MCF 10A (cell line): ENCODE data around the gene DAB2. TPM values are rescaled to one million over a fixed set of nuclear protein-coding genes. Genes with fewer than 3 reads are reported as not detected.

Experiments
- BruUV-seq: library from RNA; stranded (reverse); fragments of 400-500 nt; replicated peaks from 2 replicates; lab custom pipeline; 2021; lab: Mats Ljungman, UMichigan
- CTCF ChIA-PET: fragments of 300-600 bp; sonication (Branson Sonifier 250); formaldehyde crosslinking; extraction: SDS; loops from one replicate; lab custom pipeline; 2021; ENCODE audit warnings: antibody characterized with exemption, inconsistent platforms; lab: Yijun Ruan, JAX
- POLR2A ChIA-PET: fragments of 300-600, 350-650 bp; sonication (Branson Sonifier 250); formaldehyde crosslinking; extraction: SDS; loops from one replicate; lab custom pipeline; 2020; ENCODE audit warnings: antibody characterized with exemption, inconsistent platforms; lab: Yijun Ruan, JAX
- DNase-seq: peaks from one replicate; pipeline ENCODE4 v3.0.0-alpha.2; 2018; ENCODE audit not compliant: unreplicated experiment
- H3K27ac Mint-ChIP-seq: one replicate; pipeline ENCODE4 v1.8.0; 2022; ENCODE audit warnings: mild to moderate bottlenecking, low read depth, mixed read lengths; ENCODE audit not compliant: unreplicated experiment
- H3K27me3 Mint-ChIP-seq: one replicate; pipeline ENCODE4 v1.8.0; 2022; ENCODE audit warnings: mixed read lengths; ENCODE audit not compliant: insufficient read depth, unreplicated experiment
- H3K36me3 Mint-ChIP-seq: one replicate; pipeline ENCODE4 v1.8.0; 2022; ENCODE audit warnings: mild to moderate bottlenecking, moderate library complexity, mixed read lengths; ENCODE audit not compliant: insufficient read depth, unreplicated experiment
- H3K4me1 Mint-ChIP-seq: one replicate; pipeline ENCODE4 v1.8.0; 2022; ENCODE audit warnings: mixed read lengths; ENCODE audit not compliant: insufficient read depth, unreplicated experiment
- H3K4me3 Mint-ChIP-seq: one replicate; pipeline ENCODE4 v1.8.0; 2022; ENCODE audit warnings: mild to moderate bottlenecking, moderate library complexity, mixed read lengths; ENCODE audit not compliant: unreplicated experiment
- H3K9me3 Mint-ChIP-seq: one replicate; pipeline ENCODE4 v1.8.0; 2022; ENCODE audit warnings: mixed read lengths; ENCODE audit not compliant: unreplicated experiment
- intact Hi-C: fragments of 100-400 bp; cut with micrococcal nuclease; formaldehyde crosslinking; loops from 2 replicates; pipeline ENCODE4 v1.14.1; 2022
- total RNA-seq: library from RNA; stranded (reverse); gene quantifications from 2 replicates; pipeline ENCODE4 v1.2.3, GENCODE V29; 2022
- TF ChIP-seq, protein P1 (sequence below): fragments of 200-600 bp; IDR thresholded peaks from one replicate; pipeline ENCODE4 v1.8.0; 2022; ENCODE audit warnings: antibody characterized with exemption, mild to moderate bottlenecking; ENCODE audit not compliant: unreplicated experiment

The DAB2 gene
- total RNA-seq, 1 experiment from 2014 or later = 0.68 TPM

DNA sequence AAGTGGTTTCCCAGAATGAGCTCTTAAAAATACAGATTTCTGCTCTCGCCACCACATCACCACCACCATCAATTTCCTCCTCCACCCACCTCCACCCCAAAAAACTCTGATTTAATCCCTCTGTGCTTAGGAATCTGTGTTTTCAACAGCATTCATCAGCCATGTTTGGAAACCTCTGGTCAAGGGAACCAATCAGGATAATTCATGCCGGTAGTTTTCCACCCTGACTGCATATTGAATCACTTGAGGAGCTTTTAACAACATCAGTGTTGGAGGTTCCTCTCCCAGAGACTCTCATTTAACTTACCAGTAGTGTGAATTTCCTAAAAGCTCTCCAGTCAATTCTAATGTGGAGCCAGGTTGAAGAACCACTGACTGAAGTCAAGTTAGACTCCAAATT, 46.0 kb upstream of the DAB2 start:
- Mint-ChIP-seq H3K4me1 (no peaks in the 10 kb centered on the region), H3K36me3 (no peaks in the 10 kb centered on the region), H3K9me3 (no peaks in the 10 kb centered on the region), H3K27ac (no peak overlapping the region), H3K4me3 (no peak overlapping the region), H3K27me3 (no peaks in the 10 kb centered on the region)
- intact Hi-C loops = no loop called here
- TF ChIP-seq, protein P1, sequence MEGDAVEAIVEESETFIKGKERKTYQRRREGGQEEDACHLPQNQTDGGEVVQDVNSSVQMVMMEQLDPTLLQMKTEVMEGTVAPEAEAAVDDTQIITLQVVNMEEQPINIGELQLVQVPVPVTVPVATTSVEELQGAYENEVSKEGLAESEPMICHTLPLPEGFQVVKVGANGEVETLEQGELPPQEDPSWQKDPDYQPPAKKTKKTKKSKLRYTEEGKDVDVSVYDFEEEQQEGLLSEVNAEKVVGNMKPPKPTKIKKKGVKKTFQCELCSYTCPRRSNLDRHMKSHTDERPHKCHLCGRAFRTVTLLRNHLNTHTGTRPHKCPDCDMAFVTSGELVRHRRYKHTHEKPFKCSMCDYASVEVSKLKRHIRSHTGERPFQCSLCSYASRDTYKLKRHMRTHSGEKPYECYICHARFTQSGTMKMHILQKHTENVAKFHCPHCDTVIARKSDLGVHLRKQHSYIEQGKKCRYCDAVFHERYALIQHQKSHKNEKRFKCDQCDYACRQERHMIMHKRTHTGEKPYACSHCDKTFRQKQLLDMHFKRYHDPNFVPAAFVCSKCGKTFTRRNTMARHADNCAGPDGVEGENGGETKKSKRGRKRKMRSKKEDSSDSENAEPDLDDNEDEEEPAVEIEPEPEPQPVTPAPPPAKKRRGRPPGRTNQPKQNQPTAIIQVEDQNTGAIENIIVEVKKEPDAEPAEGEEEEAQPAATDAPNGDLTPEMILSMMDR = no peak
- no peak for DNase-seq
- BruUV-seq = no TSS peak
- ChIA-PET POLR2A (no interaction called here), CTCF (no interaction called here)

DNA sequence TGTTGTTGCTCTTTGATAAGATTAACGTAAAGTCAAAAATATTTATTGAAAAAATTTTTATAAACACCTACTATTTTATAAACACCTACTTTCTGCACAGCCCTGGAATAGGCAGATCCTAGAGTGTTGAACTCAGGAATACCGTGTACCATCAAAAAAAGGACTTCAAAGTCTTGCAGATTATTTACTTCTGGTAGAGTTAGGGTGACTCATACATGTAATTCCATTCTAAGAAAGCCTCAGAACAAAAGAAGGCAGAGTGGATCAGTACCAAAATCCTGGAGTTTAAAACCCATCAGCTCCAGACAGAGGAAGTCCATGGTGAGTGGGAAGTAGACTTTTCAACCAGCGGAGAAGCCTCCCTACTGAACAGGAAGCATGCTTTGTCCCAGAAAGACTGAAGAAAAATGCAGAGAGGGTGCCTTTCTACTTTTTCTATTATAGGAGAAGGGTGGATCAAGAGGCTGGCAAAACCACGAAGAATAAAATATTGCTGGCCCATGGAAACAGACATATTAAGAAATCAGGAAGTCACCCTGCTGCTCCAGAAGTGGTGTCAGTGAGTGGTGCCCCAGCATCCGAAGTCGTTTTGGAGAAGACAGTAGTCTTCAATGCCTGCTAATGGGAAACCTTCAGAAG, 45.1 kb upstream of the DAB2 start:
- H3K27me3 Mint-ChIP-seq = peaks cover under 1% of the 10 kb centered on the region
- no peak overlapping the region for H3K4me3 Mint-ChIP-seq
- TF ChIP-seq, protein P1 = no peak
- intact Hi-C loops = loop anchor here (5.0 kb wide), 1 partner anchor 93 kb away; no protein-coding TSS in a partner anchor
- DNase-seq = no peak
- H3K36me3 Mint-ChIP-seq = no peaks in the 10 kb centered on the region
- POLR2A ChIA-PET = interaction anchor here (0.6 kb wide), 1 partner anchor 7 kb away, joined by 3 read pairs; no protein-coding TSS in a partner anchor
- H3K4me1 Mint-ChIP-seq = no peaks in the 10 kb centered on the region
- no peaks in the 10 kb centered on the region for H3K9me3 Mint-ChIP-seq
- CTCF ChIA-PET = no interaction called here
- no TSS peak for BruUV-seq
- H3K27ac Mint-ChIP-seq = no peak overlapping the region

DNA sequence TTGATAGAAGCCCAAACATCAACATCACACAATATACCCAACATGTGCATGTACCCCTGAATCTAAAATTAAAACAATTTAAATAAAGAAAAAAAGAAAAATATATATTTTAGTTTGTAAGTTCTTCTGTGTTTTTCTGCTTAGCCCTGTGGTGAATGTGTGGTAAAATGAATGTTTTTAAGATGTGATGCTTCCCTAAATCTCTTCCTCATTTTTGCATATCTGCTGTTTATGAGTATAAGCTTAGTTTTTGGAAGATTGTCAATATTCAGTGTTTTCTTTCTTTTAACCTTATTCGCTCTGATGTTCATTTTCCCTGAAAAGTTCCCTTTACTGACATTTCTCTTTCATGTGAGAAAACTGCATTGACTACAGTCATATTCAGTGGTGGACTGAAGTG, 44.4 kb upstream of the DAB2 start:
- intact Hi-C loops = loop anchor here (5.0 kb wide), 1 partner anchor 92 kb away; no protein-coding TSS in a partner anchor
- POLR2A ChIA-PET = no interaction called here
- peaks cover 8% of the 10 kb centered on the region for H3K27me3 Mint-ChIP-seq
- TF ChIP-seq, protein P1 = no peak
- H3K4me1 Mint-ChIP-seq = no peaks in the 10 kb centered on the region
- no TSS peak for BruUV-seq
- no peak for DNase-seq
- CTCF ChIA-PET = no interaction called here
- H3K9me3 Mint-ChIP-seq = no peaks in the 10 kb centered on the region
- no peak overlapping the region for H3K4me3 Mint-ChIP-seq
- no peak overlapping the region for H3K27ac Mint-ChIP-seq
- H3K36me3 Mint-ChIP-seq = no peaks in the 10 kb centered on the region

DNA sequence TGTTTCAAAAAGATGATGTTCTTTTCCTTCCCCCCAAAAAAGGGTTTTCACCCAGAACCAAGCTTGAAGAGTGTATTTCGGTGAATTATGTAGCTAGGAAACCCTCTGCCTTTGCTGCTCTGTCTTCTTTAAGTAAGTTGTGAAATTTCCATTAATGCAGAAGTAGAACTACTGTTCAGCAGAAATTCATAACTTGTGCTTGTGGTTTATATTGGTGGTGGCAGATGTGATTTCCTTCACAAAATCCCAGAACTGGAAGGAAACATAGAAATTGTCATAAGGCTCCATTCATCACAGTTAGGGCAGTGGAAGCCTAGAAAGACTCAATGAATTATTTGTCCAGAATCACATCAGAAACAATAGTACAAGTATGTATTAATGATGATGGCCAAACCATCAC, 42.1 kb upstream of the DAB2 start:
- no peaks in the 10 kb centered on the region for H3K36me3 Mint-ChIP-seq
- TF ChIP-seq, protein P1 = no peak
- BruUV-seq = no TSS peak
- intact Hi-C loops = loop anchor here (5.0 kb wide), 1 partner anchor 90 kb away; no protein-coding TSS in a partner anchor
- H3K4me1 Mint-ChIP-seq = no peaks in the 10 kb centered on the region
- H3K27me3 Mint-ChIP-seq = peaks cover 21% of the 10 kb centered on the region
- no peak overlapping the region for H3K4me3 Mint-ChIP-seq
- no peak for DNase-seq
- no peaks in the 10 kb centered on the region for H3K9me3 Mint-ChIP-seq
- CTCF ChIA-PET = interaction anchor here (0.6 to 1.0 kb wide), 3 partner anchors 26 to 1287 kb away, joined by 3 to 4 read pairs (median 3); no protein-coding TSS in a partner anchor
- POLR2A ChIA-PET = no interaction called here
- H3K27ac Mint-ChIP-seq = no peak overlapping the region
